ENCODE measurements around the gene HAX1.
"Not testable (repeated sequence)": the region's sequence is repeated elsewhere in the genome, so short reads cannot be mapped to it uniquely, and the experiment has no call there.

HAX1 gene

DNA sequence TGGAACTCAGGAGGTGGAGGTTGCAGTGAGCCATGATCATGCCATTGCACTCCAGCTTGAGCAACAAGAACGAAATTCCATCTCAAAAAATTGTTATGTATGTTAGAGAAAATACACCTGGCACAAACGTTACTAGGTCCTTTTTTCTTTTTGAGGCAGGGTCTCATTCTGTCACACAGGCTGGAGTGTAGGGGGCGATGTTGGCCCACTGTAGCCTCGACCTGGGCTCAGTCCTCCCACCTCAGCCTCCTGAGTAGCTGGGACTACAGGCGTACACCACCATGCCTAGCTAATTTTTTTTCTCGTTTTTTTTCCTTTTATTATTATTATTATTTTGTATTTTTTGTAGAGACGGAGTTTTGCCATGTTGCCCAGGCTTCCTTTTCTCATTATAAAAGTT is 4.4 kb downstream of the HAX1 start:
- DNase-seq (ENCODE audit: low read depth in 2 of 2) = no peak

DNA sequence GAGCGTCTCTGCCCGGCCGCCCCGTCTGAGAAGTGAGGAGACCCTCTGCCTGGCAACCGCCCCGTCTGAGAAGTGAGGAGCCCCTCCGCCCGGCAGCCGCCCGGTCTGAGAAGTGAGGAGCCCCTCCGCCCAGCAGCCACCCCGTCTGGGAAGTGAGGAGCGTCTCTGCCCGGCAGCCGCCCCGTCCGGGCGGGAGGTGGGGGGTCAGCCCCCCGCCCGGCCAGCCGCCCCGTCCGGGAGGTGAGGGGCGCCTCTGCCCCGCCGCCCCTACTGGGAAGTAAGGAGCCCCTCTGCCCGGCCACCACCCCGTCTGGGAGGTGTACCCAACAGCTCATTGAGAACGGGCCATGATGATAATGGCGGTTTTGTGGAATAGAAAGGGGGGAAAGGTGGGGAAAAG is 15.2 kb downstream of the HAX1 start:
- DNase-seq (ENCODE audit: low read depth in 2 of 2) = not testable (repeated sequence)

DNA sequence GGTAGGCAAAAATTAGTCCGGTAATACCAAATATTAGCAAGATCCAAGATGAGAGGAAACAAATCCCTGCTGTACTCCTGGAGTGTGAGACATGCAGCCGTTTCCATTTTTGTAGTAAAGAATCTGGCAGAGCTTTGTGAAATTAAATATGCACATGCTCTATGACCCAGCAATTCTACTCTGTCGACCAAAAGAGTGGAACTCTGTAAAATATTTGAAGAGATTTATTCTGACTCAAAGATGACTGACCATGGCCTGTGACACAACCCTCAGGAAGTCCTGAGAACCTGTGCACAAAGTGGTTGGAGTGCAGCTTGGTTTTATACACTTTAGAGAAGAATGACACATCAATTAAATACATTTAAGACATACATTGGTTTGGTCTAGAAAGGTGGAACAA is 16.2 kb downstream of the HAX1 start:
- DNase-seq (ENCODE audit: low read depth in 2 of 2) = no peak

DNA sequence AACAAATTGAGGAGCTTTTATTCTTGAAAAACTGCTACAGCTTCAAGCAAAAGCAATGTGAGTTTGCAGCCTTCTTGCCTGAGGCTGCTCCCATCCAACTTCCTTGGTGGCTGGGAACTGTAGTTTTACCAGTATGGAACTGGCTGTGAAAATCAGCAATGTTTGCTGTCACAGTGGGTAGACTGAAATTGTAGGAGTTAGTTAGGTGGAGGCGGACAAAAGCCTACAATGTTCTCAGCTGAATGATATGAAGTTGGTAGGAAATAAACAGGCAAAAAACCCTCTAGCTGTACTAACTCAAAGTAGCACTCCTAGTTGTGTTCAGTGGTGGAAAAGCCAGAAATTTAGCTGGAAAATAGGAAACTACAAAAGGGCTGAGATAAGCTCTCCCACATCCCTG is 18.5 kb downstream of the HAX1 start:
- DNase-seq (ENCODE audit: low read depth in 2 of 2) = no peak

DNA sequence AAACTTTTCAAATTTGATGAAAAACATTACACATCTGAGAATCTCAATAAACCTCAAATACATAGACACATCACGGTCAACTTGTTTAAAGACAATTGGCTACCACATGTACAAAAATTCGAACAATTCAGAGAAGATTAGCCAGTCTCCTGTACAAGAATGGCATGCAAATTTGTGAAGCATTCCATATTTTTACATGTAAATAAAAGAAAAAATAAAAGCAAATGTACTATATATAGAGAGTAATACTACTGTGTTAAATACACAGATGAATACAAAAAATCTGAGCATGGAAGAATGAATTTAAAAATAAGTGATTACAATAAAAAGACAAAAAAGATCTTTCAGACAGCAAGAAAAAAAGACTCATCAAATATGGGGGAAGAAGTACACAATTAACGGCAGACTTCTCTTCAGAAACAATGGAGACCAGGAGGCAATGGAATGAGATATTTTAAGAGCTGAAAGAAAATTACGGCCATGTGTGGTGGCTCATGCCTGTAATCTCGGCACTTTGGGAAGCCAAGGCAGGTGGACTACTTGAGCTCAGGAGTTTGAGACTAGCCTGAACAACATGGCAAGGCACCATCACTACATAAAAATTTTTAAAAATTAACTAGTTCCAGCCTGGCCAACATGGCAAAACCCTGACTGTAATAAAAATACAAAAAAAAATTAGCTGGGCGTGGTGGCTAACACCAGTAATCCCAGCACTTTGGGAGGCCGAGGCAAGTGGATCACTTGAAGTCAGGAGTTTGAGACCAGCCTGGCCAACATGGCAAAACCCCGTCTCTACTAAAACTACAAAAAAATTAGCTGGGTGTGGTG is 23.2 kb downstream of the HAX1 start:
- no peak for DNase-seq (ENCODE audit: low read depth in 2 of 2)

DNA sequence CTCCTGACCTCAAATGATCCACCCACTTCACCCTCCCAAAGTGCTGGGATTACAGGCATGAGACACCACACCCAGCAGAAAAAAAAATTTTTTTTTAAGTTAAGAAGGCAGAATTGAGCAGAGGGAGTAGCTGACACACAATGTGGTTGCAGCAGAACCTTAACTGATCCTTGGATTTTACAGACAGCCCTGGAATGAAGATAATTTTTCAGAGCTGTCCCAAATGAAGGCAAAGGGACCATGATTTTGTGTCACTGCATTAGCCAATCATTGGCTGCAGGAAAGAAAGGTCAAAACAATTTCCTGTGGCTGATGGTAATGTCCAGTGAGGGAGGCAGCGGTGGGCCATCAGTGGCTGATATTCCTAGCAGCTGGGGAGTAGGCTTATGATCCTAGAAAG is 29.2 kb downstream of the HAX1 start:
- no peak for DNase-seq (ENCODE audit: low read depth in 2 of 2)

DNA sequence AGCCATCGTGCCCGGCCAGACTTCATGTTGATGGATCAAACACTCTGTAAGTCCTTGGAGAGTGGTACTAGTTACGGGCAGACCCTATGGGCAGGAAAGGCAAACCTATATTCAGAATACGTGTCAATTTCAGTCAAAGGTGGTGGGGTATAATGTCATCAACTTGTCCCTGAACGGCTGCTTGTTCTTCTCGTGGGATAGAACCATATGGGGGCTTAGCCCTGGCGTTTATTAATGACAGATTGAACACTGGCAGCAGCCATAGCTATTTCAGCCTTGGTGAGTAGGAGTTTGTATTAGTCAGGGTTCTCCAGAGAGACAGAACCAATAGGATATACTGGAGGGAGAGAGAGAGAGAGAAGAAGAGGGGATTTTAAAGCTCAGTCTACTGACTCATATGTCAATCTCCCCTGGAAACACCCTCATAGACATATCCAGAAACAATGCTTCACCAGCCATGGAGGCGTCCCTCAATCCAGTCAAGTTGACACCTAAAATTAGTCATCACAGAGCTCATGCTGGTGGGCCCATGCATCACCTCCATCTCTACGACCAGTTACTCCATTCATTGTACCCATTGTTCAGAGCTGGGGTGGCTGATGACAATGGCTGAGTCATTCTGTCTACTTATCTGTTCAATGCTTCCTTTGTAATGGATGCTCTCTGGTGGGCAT is 32.4 kb downstream of the HAX1 start:
- no peak for DNase-seq (ENCODE audit: low read depth in 2 of 2)

DNA sequence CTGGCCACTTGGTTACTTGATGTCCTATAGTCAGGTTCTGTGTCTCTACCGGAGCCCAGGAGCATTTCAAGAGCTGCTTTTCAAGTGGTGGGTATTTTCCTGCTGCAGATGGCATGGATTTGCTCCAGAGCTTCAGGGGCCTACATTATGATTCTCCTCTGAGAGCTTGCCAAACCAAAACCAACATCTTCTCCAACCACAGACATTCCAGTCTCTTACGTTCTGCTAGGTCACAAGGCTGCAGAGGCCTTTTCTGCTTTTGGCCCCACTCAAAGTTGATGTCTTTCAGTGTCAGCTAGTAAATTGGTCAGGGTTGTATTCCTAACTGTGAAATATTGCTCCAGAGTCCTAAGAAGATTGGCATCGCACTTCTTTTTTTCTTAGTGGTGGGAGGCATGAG is 33.7 kb downstream of the HAX1 start:
- no peak for DNase-seq (ENCODE audit: low read depth in 2 of 2)

DNA sequence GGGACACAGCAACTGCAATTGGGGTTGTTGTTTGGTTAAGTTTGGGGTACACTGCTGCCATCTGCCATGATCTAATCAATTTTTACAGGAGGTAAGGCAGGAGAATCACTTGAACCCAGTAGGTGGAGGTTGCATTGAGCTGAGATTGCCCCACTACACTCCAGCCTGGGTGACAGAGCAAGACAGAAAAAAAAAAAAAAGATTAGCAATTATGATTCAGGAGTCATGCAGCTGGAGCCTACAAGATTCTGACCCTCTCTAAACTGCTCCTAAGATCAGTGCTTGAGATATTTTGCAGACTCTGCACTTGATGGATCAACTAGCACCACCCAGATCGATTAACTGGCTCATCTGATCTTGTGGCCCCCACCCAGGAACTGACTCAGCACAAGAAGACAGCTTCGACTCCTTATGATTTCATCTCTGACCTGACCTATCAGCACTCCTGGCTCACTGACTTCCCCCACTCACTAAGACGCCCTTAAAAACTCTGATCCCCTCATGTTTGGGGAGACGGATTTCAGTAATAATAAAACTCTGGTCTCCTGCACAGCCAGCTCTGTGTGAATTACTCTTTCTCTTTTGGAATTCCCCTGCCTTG is 35.3 kb downstream of the HAX1 start:
- not testable (repeated sequence) for DNase-seq (ENCODE audit: low read depth in 2 of 2)

DNA sequence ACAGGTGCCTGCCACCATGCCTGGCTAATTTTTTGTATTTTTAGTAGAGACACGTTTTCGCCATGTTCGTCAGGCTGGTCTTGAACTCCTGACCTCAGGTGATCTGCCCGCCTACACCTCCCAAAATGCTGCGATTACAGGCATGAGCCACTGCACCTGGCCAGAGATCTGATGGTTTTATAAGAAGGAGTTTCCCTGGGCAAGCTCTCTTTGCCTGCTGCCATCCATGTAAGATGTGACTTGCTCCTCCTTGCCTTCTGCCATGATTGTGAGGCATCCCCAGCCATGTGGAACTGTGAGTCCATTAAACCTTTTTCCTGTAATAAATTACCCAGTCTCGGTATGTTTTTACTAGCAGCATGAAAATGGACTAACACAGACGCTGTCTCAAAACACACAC is 36.7 kb downstream of the HAX1 start:
- not testable (repeated sequence) for DNase-seq (ENCODE audit: low read depth in 2 of 2)

DNA sequence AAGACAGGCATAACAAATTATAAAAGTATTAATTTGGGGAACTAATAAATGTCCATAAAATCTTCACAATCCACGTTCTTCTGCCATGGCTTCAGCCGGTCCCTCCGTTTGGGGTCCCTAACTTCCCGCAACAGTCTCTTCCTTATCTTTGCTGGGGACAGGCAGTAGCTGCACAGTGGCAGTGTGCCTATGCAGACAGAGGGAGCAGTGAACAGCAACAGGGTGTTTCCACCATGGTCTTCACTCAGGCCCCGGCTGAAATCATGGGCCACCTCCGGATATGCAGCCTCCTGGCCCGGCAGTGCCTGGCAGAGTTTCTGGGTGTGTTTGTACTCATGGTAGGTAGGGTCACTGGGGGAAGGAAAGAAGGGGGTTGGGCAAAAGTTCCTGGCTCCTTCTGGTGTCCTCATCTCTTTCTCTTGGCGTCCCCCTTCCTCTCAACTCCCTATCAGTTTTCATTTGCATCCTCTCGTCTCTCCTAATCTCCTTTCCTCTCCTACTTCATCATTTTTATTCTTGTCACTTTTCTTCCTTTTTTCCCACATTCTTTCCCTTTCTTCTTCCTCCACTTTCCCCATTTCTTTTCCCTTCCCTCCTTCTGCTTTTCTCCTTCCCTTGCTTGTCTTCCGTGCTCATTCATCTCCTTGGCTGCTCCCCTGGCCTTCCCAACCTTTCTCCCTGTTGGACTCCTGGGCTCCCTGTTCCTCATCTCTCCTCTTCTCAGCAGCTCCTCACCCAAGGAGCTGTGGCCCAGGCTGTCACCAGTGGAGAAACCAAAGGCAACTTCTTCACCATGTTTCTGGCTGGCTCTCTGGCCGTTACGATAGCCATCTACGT is 40.0 kb downstream of the HAX1 start:
- DNase-seq (ENCODE audit: low read depth in 2 of 2) = not testable (repeated sequence)

DNA sequence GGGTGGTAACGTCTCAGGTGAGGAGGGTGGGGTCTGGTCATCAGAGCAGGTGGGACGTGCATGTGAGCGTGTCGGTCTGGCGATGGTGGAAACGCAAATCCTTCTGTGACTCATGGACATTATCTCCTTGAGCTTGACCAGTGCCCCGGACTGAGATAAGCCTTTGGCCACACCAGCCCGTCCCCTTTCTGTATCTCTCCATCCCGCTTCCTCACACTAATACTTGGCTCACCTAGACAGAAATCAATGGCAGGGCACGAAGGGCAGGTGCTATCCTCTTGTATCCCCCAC is 40.6 kb downstream of the HAX1 start:
- DNase-seq (ENCODE audit: low read depth in 2 of 2) = no peak

DNA sequence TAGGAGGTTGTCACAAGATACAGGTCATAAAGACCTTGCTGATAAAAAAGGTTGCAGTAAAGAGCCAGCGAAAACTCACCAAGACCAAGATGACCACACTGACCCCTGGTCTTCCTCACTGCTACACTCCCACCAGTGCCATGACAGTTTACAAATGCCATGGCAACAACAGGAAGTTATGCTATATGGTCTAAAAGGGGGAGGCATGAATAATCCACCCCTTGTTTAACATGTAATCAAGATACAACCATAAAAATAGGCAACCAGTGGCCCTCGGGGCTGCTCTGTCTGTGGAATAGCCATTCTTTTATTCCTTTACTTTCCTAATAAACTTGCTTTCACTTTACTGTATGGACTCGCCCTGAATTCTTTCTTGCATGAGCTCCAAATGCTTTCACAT is 41.8 kb downstream of the HAX1 start:
- DNase-seq (ENCODE audit: low read depth in 2 of 2) = not testable (repeated sequence)

DNA sequence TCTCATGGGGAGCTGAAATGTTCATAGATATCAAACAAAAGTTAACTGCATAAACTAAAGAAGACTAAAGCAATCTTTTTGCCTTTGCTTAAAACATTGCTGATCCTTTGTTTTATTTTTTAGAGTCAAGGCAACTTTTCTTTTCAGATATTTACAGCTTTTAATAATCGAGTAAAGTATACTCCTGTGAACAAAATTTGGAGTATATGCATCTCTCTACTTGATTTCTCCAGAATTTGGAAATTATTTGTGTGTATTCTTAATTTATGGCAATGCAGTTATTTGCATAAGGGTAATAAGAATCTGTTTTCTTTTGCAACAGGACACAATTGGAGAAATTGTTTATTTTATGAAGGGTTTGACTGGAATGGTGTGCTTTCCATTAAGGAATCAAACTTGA is 44.3 kb downstream of the HAX1 start:
- no peak for DNase-seq (ENCODE audit: low read depth in 2 of 2)

DNA sequence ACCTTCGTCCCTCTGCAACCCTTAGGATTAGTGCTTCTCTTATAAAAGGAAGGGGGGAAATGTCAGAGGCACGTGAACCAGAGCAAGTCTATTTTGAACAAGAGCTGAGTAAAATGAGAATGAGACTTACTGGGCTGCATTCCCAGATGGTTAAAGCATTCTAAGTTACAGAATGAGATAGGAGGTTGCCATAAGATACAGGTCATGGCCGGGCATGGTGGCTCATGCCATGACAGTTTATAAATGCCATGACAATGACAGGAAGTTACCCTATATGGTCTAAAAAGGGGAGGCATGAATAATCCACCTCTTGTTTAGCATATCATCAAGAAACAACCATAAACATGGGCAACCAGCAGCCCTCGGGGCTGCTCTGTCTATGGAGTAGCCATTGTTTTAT is 46.0 kb downstream of the HAX1 start:
- no peak for DNase-seq (ENCODE audit: low read depth in 2 of 2)

DNA sequence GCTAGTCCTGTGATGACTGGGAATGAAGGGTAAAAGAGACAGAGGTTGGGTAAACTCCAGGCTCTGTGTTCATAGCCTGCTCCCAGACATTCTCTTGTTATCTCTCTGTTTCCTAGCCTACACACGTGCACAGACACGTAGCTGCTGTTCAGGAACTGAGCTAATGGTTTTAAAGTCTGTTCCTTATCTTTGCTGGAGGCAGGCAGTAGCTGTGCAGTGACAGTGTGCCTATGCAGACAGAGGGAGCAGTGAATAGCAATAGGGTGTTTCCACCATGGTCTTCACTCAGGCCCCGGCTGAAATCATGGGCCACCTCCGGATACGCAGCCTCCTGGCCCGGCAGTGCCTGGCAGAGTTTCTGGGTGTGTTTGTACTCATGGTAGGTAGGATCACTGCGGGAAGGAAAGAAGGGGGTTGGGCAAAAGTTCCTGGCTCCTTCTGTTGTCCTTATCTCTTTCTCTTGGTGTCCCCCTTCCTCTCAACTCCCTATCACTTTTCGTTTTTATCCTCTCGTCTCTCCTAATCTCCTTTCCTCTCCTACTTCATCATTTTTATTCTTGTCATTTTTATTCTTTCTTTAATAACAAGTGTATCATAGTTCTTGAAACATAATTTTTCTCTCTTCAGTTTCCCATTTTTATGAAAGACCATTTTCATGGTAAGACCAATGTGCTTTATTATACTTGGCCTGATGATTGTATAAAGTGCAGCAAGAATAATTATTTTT is 48.6 kb downstream of the HAX1 start, which contains the start of gene AQP10:
AQP10 (plus strand) TSS at position 212 of the 727 bp plus-strand sequence; CDS start at position 275, 63 bp downstream.
- no peak for DNase-seq (ENCODE audit: low read depth in 2 of 2)

DNA sequence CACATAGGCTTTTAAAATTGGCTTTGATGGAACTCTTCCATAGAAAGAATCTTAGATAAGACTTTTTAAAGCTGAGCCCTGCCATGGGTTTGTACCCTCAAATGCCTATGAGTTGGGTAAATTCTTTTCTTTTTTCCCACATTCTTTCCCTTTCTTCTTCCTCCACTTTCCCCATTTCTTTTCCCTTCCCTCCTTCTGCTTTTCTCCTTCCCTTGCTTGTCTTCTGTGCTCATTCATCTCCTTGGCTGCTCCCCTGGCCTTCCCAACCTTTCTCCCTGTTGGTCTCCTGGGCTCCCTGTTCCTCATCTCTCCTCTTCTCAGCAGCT is 49.1 kb downstream of the HAX1 start:
- DNase-seq (ENCODE audit: low read depth in 2 of 2) = not testable (repeated sequence)

DNA sequence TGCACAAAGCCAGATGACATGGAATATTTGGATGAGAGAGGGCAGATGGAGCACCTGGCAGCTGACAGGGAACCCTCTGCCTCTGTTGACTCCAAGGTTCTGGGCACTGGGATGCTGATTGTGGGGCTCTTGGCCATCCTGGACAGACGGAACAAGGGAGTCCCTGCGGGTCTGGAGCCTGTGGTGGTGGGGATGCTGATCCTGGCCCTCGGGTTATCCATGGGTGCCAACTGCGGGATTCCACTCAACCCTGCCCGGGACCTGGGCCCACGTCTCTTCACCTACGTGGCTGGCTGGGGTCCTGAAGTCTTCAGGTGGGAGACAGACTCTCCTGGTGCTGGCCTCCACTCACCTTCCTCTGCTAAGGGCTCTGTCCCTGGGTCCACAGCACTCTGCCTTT is 51.1 kb downstream of the HAX1 start:
- no peak for DNase-seq (ENCODE audit: low read depth in 2 of 2)

DNA sequence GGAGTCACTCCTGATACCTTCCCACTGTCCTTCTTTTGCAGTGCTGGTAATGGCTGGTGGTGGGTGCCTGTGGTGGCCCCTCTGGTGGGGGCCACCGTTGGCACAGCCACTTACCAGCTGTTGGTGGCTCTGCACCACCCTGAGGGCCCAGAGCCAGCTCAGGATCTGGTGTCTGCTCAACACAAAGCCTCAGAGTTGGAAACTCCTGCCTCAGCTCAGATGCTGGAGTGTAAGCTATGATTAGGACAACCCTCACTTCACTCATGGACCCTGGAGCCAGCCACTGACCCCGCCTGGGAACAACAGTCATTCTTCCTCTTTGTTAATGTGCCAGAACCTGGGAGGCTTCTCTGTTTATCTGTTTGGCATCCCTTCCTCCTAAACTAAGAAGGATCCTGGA is 51.8 kb downstream of the HAX1 start:
- DNase-seq (ENCODE audit: low read depth in 2 of 2) = no peak

DNA sequence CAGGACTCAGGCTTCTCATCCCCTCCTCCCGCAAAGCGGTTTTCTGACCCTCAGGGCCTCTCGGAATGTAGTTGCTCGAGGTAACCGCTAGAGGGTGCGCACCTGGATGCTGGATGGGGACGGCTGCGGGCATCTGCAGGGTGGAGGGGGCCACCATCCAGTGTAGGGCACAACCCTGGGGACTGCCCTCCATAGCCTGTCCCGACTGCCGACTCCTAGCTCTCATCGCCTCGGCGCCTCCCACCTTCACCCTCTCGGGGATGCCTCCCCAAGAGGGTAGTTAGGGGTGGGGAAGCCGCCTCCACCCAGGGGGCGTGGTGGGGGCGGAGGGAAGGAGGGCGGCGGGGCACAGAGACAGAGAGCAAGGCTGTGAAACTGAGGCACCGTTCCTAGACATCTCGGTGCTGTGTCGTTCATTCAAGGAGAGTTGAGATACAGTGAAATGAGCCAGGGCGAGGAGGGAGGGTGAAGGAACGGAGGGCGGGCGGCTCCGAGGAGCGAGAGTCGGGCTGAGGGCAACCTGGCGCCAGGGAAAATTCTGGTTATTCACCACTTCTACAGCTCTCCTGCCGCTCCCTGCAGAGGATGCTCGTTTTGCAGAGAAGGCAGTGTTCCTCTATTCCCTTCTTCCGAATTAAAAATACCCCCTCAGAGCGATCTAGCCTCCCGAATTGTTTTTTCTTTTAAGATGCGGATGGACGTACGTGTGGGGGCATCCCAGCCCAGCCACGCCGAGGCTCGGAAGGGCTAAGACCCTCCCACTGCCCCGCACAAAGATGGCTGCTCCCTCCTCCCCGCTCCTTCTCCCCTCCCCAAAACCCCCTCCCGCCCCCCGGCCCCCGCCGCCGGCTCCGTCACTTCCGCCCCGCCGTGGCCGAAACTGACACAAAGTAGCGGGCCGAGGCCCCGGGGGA is 52.5 kb downstream of the HAX1 start, which contains the start of gene ATP8B2:
ATP8B2 (plus strand) TSS at position 857 of the 914 bp plus-strand sequence. CDS start 2,617 bp downstream, outside the sequence.
- peak; percentile 45 to 51 for DNase-seq (ENCODE audit: low read depth in 2 of 2)
